ENCODE results near the gene USP6NL. TPM values are rescaled to one million over a fixed set of nuclear protein-coding genes. Genes with fewer than 3 reads are reported as not detected.

Gene USP6NL
- total RNA-seq, 1 experiment from 2014 or later: 24.6 TPM

- no peak for TF ChIP-seq YY1 (IDR thresholded peaks at IDR 0.05; ENCODE audit: extremely low read depth, insufficient replicate concordance, low read depth, low read length)
- TF ChIP-seq REST (IDR thresholded peaks at IDR 0.05; ENCODE audit: low read depth): no peak
- no peak for TF ChIP-seq RAD21 (IDR thresholded peaks at IDR 0.05; ENCODE audit: low read depth)
Observed at GRCh38 chr10:11448545-11449244, 162.8 kb downstream of the USP6NL start (continued).

GRCh38 chr10:11448190-11448544, 163.3 kb downstream of the USP6NL start:
- no TSS peak for BruUV-seq (replicated peaks)
- ATAC-seq: no peak
- no peak for TF ChIP-seq SP1 (IDR thresholded peaks at IDR 0.05; ENCODE audit: low read depth)
- no peak for TF ChIP-seq RAD21 (IDR thresholded peaks at IDR 0.05; ENCODE audit: low read depth)
- TF ChIP-seq JUND (IDR thresholded peaks at IDR 0.05): no peak
- TF ChIP-seq EGR1 (IDR thresholded peaks at IDR 0.05; ENCODE audit: low read depth): no peak
- TF ChIP-seq TCF7L2 (IDR thresholded peaks at IDR 0.05; ENCODE audit: borderline replicate concordance, extremely low read depth, insufficient read depth, insufficient read length): no peak
- no peak for TF ChIP-seq MAX (IDR thresholded peaks at IDR 0.05)
- TF ChIP-seq REST (IDR thresholded peaks at IDR 0.05; ENCODE audit: low read depth): no peak
- TF ChIP-seq SRF (IDR thresholded peaks at IDR 0.05; ENCODE audit: low read depth): no peak
- no peak for TF ChIP-seq POLR2A (IDR thresholded peaks at IDR 0.05; ENCODE audit: borderline replicate concordance, extremely low read depth, insufficient read depth, insufficient read length)
- TF ChIP-seq ZFX (IDR thresholded peaks at IDR 0.05): no peak
- TF ChIP-seq EZH2phosphoT487 (IDR thresholded peaks at IDR 0.05; ENCODE audit: borderline replicate concordance): no peak
- TF ChIP-seq ZBTB33 (IDR thresholded peaks at IDR 0.05; ENCODE audit: extremely low read depth, insufficient replicate concordance, low read length): no peak
- TF ChIP-seq FOSL1 (IDR thresholded peaks at IDR 0.05; ENCODE audit: low read depth): no peak
- TF ChIP-seq SIN3A (IDR thresholded peaks at IDR 0.05; ENCODE audit: low read depth): no peak
- no peak for TF ChIP-seq YY1 (IDR thresholded peaks at IDR 0.05; ENCODE audit: extremely low read depth, insufficient replicate concordance, low read depth, low read length)
- no peak for TF ChIP-seq CEBPB (IDR thresholded peaks at IDR 0.05; ENCODE audit: low read depth)

More at GRCh38 chr10:11448190-11448544, 163.3 kb downstream of the USP6NL start:
- CTCF ChIA-PET: no interaction called here
- Histone ChIP-seq H3K4me2 (ENCODE audit: low read length) (no peak overlapping the region), H2AFZ (ENCODE audit: low read depth, low read length, poor library complexity, severe bottlenecking) (no peak overlapping the region), H4K20me1 (ENCODE audit: insufficient read depth) (no peaks in the 10 kb centered on the region), H3K9me2 (ENCODE audit: insufficient read depth) (no peaks in the 10 kb centered on the region), H3K9ac (ENCODE audit: low read length) (no peak overlapping the region), H3K9me3 (ENCODE audit: control insufficient read depth in 1 of 2, insufficient read depth in 1 of 2, low read depth in 1 of 2, low read length in 2 of 2) (no peaks in the 10 kb centered on the region), H3K27me3 (ENCODE audit: insufficient read depth, low read length) (peaks cover 17% of the 10 kb centered on the region; the same call in 1 of the 2 replicates), H3K4me3 (replicated peaks in 1 of 2; ENCODE audit: low read depth in 1 of 2, low read length in 2 of 2) (no peak overlapping the region), H3K4me1 (ENCODE audit: control insufficient read depth in 1 of 2, insufficient read depth in 2 of 2, low read length in 2 of 2) (no peaks in the 10 kb centered on the region), H3K36me3 (ENCODE audit: control insufficient read depth in 1 of 2, insufficient read depth in 2 of 2, low read length in 2 of 2) (no peaks in the 10 kb centered on the region), H3K27ac (ENCODE audit: low read depth, low read length) (no peak overlapping the region), H3K79me2 (ENCODE audit: insufficient read depth, low read length) (no peaks in the 10 kb centered on the region)
- POLR2A ChIA-PET: no interaction called here
- RAD21 ChIA-PET (ENCODE audit: low non-redundant PET in 1 of 2, low total read pairs in 2 of 2, uncharacterized antibody in 2 of 2, unreplicated experiment in 2 of 2): no interaction called here
- no peak for DNase-seq (ENCODE audit: low read depth, low spot score)
- intact Hi-C loops (cut with micrococcal nuclease): no loop called here
